Measurements from ENCODE around the gene USP25. TPM values are rescaled to one million over a fixed set of nuclear protein-coding genes. Genes with fewer than 3 reads are reported as not detected.

The USP25 gene
- total RNA-seq, 2 donors from 2014 or later: 42.9 to 44.7 TPM

GRCh38 chr21:15781986-15782385 lies 52.2 kb downstream of the USP25 start:
- H3K4me1 ChIP-seq: no peaks in the 10 kb centered on the region
- peaks cover 21% of the 10 kb centered on the region for H3K36me3 ChIP-seq
- H3K4me3 ChIP-seq: no peak overlapping the region

GRCh38 chr21:15788847-15789523 lies 59.2 kb downstream of the USP25 start:
- TF ChIP-seq CTCF (IDR thresholded peaks at IDR 0.05): no peak
- no peaks in the 10 kb centered on the region for H3K27me3 ChIP-seq
- H3K4me1 ChIP-seq: no peaks in the 10 kb centered on the region
- no peak overlapping the region for H3K27ac ChIP-seq
- DNase-seq (ENCODE audit: low spot score): no peak
- no peaks in the 10 kb centered on the region for H3K36me3 ChIP-seq
- no peak overlapping the region for H3K4me3 ChIP-seq
- H3K9me3 ChIP-seq: no peaks in the 10 kb centered on the region

More at GRCh38 chr21:15781986-15782385, 52.2 kb downstream of the USP25 start:
- H3K9me3 ChIP-seq: no peaks in the 10 kb centered on the region
- no peak for TF ChIP-seq CTCF (IDR thresholded peaks at IDR 0.05)
- no peak overlapping the region for H3K27ac ChIP-seq
- no peak for DNase-seq (ENCODE audit: low spot score)
- no peaks in the 10 kb centered on the region for H3K27me3 ChIP-seq

GRCh38 chr21:15793109-15793508 lies 63.3 kb downstream of the USP25 start:
- no peak for TF ChIP-seq CTCF (IDR thresholded peaks at IDR 0.05)
- Histone ChIP-seq H3K9me3 (no peaks in the 10 kb centered on the region), H3K27me3 (no peaks in the 10 kb centered on the region), H3K4me1 (no peaks in the 10 kb centered on the region), H3K36me3 (no peaks in the 10 kb centered on the region), H3K4me3 (no peak overlapping the region), H3K27ac (no peak overlapping the region)
- no peak for DNase-seq (ENCODE audit: low spot score)

GRCh38 chr21:15793550-15794235 lies 63.9 kb downstream of the USP25 start:
- Histone ChIP-seq H3K27ac (no peak overlapping the region), H3K4me1 (no peaks in the 10 kb centered on the region)

GRCh38 chr21:15794277-15794912 lies 64.6 kb downstream of the USP25 start:
- DNase-seq (ENCODE audit: low spot score): no peak
- H3K27ac ChIP-seq: no peak overlapping the region
- no peaks in the 10 kb centered on the region for H3K27me3 ChIP-seq
- no peak overlapping the region for H3K4me3 ChIP-seq
- H3K4me1 ChIP-seq: no peaks in the 10 kb centered on the region
- no peak for TF ChIP-seq CTCF (IDR thresholded peaks at IDR 0.05)
- H3K9me3 ChIP-seq: no peaks in the 10 kb centered on the region
- no peaks in the 10 kb centered on the region for H3K36me3 ChIP-seq

More at GRCh38 chr21:15793550-15794235, 63.9 kb downstream of the USP25 start:
- no peak for TF ChIP-seq CTCF (IDR thresholded peaks at IDR 0.05)
- no peaks in the 10 kb centered on the region for H3K36me3 ChIP-seq
- H3K4me3 ChIP-seq: no peak overlapping the region
- no peak for DNase-seq (ENCODE audit: low spot score)
- H3K27me3 ChIP-seq: no peaks in the 10 kb centered on the region
- H3K9me3 ChIP-seq: no peaks in the 10 kb centered on the region

Measured in right atrium auricular region (tissue), 2 donors.